Hematopoietic multipotent progenitor cell (in vitro differentiated cells): ENCODE results near the gene IL1R1. TPM values are rescaled to one million over a fixed set of nuclear protein-coding genes. Genes with fewer than 3 reads are reported as not detected.
"Not testable (repeated sequence)": the region's sequence is repeated elsewhere in the genome, so short reads cannot be mapped to it uniquely, and the experiment has no call there.

Experiments
- DNase-seq, 3 donors: peaks; one replicate each; pipeline ENCODE4 v3.0.0-alpha.2; 2011 to 2015; ENCODE audit warnings: low read depth in 2 of 3, low spot score in 2 of 3
- total RNA-seq: library from RNA; depleted of rRNA; stranded (reverse); fragments of >200 nt; gene quantifications from one replicate; pipeline ENCODE4 v1.2.3, GENCODE V29; 2012

The IL1R1 gene
- total RNA-seq, 1 donor, result 0.27 TPM

GRCh38 chr2:102110596-102111334 is 31.8 kb upstream of the IL1R1 start:
- no peak for DNase-seq

- no peak for DNase-seq
Observed at GRCh38 chr2:102111823-102112222, 30.7 kb upstream of the IL1R1 start.

GRCh38 chr2:102112271-102112670 is 30.3 kb upstream of the IL1R1 start:
- DNase-seq, result no peak

GRCh38 chr2:102112692-102113665 is 29.6 kb upstream of the IL1R1 start:
- no peak for DNase-seq

GRCh38 chr2:102114290-102114721 is 28.2 kb upstream of the IL1R1 start:
- DNase-seq, result no peak

GRCh38 chr2:102114851-102115497 is 27.6 kb upstream of the IL1R1 start:
- no peak for DNase-seq

- DNase-seq, result no peak
Observed at GRCh38 chr2:102116630-102117471, 25.7 kb upstream of the IL1R1 start.

GRCh38 chr2:102117472-102117858 is 25.1 kb upstream of the IL1R1 start:
- DNase-seq, result no peak

GRCh38 chr2:102119255-102119654 is 23.3 kb upstream of the IL1R1 start:
- DNase-seq, result no peak

- no peak for DNase-seq
Observed at GRCh38 chr2:102120261-102120660, 22.3 kb upstream of the IL1R1 start.

GRCh38 chr2:102120701-102121159 is 21.8 kb upstream of the IL1R1 start:
- DNase-seq, result no peak

GRCh38 chr2:102122115-102122514 is 20.4 kb upstream of the IL1R1 start:
- no peak for DNase-seq

GRCh38 chr2:102122909-102123308 is 19.6 kb upstream of the IL1R1 start:
- no peak for DNase-seq

GRCh38 chr2:102124421-102124820 is 18.1 kb upstream of the IL1R1 start:
- DNase-seq, result not testable (repeated sequence)

GRCh38 chr2:102126169-102126568 is 16.4 kb upstream of the IL1R1 start:
- no peak for DNase-seq

- no peak for DNase-seq
Observed at GRCh38 chr2:102126660-102127059, 15.9 kb upstream of the IL1R1 start.

- DNase-seq, result no peak
Observed at GRCh38 chr2:102129082-102129481, 13.5 kb upstream of the IL1R1 start.

GRCh38 chr2:102129951-102130646 is 12.4 kb upstream of the IL1R1 start:
- peak in 1 of 3 donors; percentile 63 for DNase-seq

- no peak for DNase-seq
Observed at GRCh38 chr2:102130647-102130991, 11.9 kb upstream of the IL1R1 start.

GRCh38 chr2:102131564-102131963 is 11.0 kb upstream of the IL1R1 start:
- DNase-seq, result no peak
